Neutrophil (primary cell): ENCODE measurements around the gene ZC3H10.

Experiments
- H3K27ac ChIP-seq: fragments of 200-600 bp; sonication (generic); 2 replicates; pipeline ENCODE4 v1.5.1; 2016; ENCODE audit warnings: mild to moderate bottlenecking, moderate library complexity
- H3K27me3 ChIP-seq: fragments of 200-600 bp; sonication (generic); 2 replicates; pipeline ENCODE4 v1.6.0; 2016; ENCODE audit warnings: mild to moderate bottlenecking
- H3K36me3 ChIP-seq: fragments of 200-600 bp; sonication (generic); 2 replicates; pipeline ENCODE4 v1.5.1; 2017
- H3K4me1 ChIP-seq, 2 experiments: fragments of 200-600 bp in 1 of 2; sonication (generic) in 1 of 2; 1 replicate in 1 of 2; 2 replicates in 1 of 2; pipeline versions ENCODE4 v1.5.1 to v1.6.1; 2013 to 2016; ENCODE audit warnings: low read depth in 1 of 2, low read length in 1 of 2, mild to moderate bottlenecking in 1 of 2, moderate library complexity in 1 of 2; ENCODE audit not compliant: control insufficient read depth in 1 of 2, insufficient read depth in 1 of 2
- H3K4me3 ChIP-seq, 2 experiments: fragments of 200-600 bp in 1 of 2; sonication (generic) in 1 of 2; 1 replicate in 1 of 2; 2 replicates in 1 of 2; pipeline ENCODE4 v1.5.1; 2013 to 2016; ENCODE audit warnings: low read depth in 1 of 2, low read length in 1 of 2, mild to moderate bottlenecking in 1 of 2, moderate library complexity in 1 of 2
- H3K9me3 ChIP-seq: fragments of 200-600 bp; sonication (generic); 2 replicates; pipeline ENCODE4 v1.5.1; 2016
- TF ChIP-seq, protein P1 (sequence below): fragments of 200-600 bp; sonication (generic); IDR thresholded peaks from 2 replicates; pipeline ENCODE4 v1.5.1; 2016; ENCODE audit warnings: antibody characterized with exemption

ZC3H10 gene

DNA sequence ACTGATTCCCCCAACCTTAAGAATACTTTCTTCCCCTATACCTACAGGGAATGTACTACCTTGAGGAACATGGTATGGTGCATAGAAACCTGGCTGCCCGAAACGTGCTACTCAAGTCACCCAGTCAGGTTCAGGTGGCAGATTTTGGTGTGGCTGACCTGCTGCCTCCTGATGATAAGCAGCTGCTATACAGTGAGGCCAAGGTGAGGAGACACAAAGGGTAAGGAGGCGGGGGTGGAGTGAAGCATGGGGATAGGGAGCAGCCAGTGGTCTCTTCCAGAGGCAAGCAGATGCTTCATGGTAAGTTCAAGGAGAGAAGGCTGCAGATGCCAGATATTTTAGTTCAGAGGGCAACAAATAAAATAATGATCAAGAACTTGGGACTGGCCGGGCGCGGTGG is 20.3 kb upstream of the ZC3H10 start:
- TF ChIP-seq, protein P1, sequence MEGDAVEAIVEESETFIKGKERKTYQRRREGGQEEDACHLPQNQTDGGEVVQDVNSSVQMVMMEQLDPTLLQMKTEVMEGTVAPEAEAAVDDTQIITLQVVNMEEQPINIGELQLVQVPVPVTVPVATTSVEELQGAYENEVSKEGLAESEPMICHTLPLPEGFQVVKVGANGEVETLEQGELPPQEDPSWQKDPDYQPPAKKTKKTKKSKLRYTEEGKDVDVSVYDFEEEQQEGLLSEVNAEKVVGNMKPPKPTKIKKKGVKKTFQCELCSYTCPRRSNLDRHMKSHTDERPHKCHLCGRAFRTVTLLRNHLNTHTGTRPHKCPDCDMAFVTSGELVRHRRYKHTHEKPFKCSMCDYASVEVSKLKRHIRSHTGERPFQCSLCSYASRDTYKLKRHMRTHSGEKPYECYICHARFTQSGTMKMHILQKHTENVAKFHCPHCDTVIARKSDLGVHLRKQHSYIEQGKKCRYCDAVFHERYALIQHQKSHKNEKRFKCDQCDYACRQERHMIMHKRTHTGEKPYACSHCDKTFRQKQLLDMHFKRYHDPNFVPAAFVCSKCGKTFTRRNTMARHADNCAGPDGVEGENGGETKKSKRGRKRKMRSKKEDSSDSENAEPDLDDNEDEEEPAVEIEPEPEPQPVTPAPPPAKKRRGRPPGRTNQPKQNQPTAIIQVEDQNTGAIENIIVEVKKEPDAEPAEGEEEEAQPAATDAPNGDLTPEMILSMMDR = no peak
- no peaks in the 10 kb centered on the region for H3K36me3 ChIP-seq
- no peak overlapping the region for H3K4me3 ChIP-seq
- H3K9me3 ChIP-seq = no peaks in the 10 kb centered on the region
- H3K4me1 ChIP-seq = no peaks in the 10 kb centered on the region
- H3K27ac ChIP-seq = no peak overlapping the region
- peaks cover 38% of the 10 kb centered on the region for H3K27me3 ChIP-seq

DNA sequence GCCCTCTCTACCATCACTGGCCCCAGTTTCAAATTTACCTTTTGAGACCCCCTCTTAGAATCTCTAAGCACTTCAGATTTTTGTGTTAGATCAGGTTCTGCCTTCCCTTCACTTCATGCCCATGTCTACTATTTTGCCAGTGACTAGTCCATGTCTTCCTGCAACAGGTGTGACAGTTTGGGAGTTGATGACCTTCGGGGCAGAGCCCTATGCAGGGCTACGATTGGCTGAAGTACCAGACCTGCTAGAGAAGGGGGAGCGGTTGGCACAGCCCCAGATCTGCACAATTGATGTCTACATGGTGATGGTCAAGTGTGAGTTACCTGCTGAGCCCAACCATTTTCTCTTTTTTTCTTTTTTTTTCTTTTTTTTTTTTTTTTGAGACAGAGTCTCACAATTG is 19.5 kb upstream of the ZC3H10 start:
- TF ChIP-seq, protein P1 = no peak
- Histone ChIP-seq H3K27ac (no peak overlapping the region), H3K4me1 (peaks cover 2 to 4% of the 10 kb centered on the region in 2 experiments), H3K4me3 (no peak overlapping the region), H3K36me3 (no peaks in the 10 kb centered on the region), H3K9me3 (no peaks in the 10 kb centered on the region), H3K27me3 (peaks cover 29% of the 10 kb centered on the region)

DNA sequence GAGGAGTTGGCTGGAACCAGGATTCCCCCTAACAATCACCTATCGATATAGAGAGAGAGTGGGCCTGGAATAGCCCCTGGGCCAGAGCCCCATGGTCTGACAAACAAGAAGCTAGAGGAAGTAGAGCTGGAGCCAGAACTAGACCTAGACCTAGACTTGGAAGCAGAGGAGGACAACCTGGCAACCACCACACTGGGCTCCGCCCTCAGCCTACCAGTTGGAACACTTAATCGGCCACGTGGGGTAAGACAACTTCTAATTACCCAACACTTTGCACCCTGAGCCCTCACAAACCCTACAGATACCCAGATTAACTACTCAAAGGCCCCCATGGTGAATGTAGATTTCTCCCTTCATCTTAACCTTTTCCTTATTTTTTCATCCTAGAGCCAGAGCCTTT is 18.3 kb upstream of the ZC3H10 start:
- no peak overlapping the region for H3K4me3 ChIP-seq
- H3K9me3 ChIP-seq = no peaks in the 10 kb centered on the region
- H3K4me1 ChIP-seq = peaks cover 6 to 8% of the 10 kb centered on the region in 2 experiments
- no peaks in the 10 kb centered on the region for H3K36me3 ChIP-seq
- peaks cover 29% of the 10 kb centered on the region for H3K27me3 ChIP-seq
- TF ChIP-seq, protein P1 = no peak
- H3K27ac ChIP-seq = no peak overlapping the region

DNA sequence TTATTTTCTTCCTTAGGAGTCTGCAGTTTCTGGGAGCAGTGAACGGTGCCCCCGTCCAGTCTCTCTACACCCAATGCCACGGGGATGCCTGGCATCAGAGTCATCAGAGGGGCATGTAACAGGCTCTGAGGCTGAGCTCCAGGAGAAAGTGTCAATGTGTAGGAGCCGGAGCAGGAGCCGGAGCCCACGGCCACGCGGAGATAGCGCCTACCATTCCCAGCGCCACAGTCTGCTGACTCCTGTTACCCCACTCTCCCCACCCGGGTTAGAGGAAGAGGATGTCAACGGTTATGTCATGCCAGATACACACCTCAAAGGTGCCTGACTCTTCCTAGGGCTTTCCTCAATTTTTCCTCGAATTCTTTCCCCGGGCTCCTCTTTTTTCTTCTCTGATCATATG is 17.0 kb upstream of the ZC3H10 start:
- TF ChIP-seq, protein P1 = no peak
- Histone ChIP-seq H3K27ac (no peak overlapping the region), H3K9me3 (no peaks in the 10 kb centered on the region)

DNA sequence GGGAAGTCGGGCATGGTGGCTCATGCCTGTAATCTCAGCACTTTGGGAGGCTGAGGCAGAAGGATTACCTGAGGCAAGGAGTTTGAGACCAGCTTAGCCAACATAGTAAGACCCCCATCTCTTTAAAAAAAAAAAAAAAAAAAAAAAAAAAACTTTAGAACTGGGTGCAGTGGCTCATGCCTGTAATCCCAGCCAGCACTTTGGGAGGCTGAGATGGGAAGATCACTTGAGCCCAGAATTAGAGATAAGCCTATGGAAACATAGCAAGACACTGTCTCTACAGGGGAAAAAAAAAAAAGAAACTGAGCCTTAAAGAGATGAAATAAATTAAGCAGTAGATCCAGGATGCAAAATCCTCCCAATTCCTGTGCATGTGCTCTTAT is 15.4 kb upstream of the ZC3H10 start:
- Histone ChIP-seq H3K4me3 (no peak overlapping the region), H3K36me3 (peaks cover 3% of the 10 kb centered on the region), H3K27me3 (peaks cover 3% of the 10 kb centered on the region), H3K9me3 (no peaks in the 10 kb centered on the region), H3K4me1 (peaks cover 16 to 21% of the 10 kb centered on the region in 2 experiments), H3K27ac (no peak overlapping the region)
- TF ChIP-seq, protein P1 = no peak

More for the DNA sequence above, 17.0 kb upstream of the ZC3H10 start:
- Histone ChIP-seq H3K27me3 (peaks cover 19% of the 10 kb centered on the region), H3K4me1 (peaks cover 16 to 21% of the 10 kb centered on the region in 2 experiments), H3K4me3 (no peak overlapping the region), H3K36me3 (no peaks in the 10 kb centered on the region)
